Mucosa of stomach (tissue), 1 donor: Measurements from ENCODE around the gene TMEM117.
A peak's percentile ranks its signal among the peaks of the same experiment; 100 is the strongest.
"Not testable (repeated sequence)": the region's sequence is repeated elsewhere in the genome, so short reads cannot be mapped to it uniquely, and the experiment has no call there.

ENCODE experiments used
- H3K27me3 ChIP-seq: one replicate; pipeline ENCODE4 v1.7.0; 2013; ENCODE audit warnings: mild to moderate bottlenecking, low read length; ENCODE audit not compliant: control insufficient read depth, insufficient read depth
- H3K36me3 ChIP-seq: one replicate; pipeline ENCODE4 v1.7.0; 2013; ENCODE audit warnings: low read length; ENCODE audit not compliant: control insufficient read depth, insufficient read depth
- H3K4me1 ChIP-seq: one replicate; pipeline ENCODE4 v1.7.0; 2013; ENCODE audit warnings: mild to moderate bottlenecking, low read length; ENCODE audit not compliant: control insufficient read depth, insufficient read depth
- H3K4me3 ChIP-seq: one replicate; pipeline ENCODE4 v1.7.0; 2013; ENCODE audit warnings: low read length
- H3K9ac ChIP-seq: one replicate; pipeline ENCODE4 v1.7.0; 2013; ENCODE audit warnings: mild to moderate bottlenecking, low read length, moderate library complexity
- H3K9me3 ChIP-seq: one replicate; pipeline ENCODE4 v1.7.0; 2013; ENCODE audit warnings: mild to moderate bottlenecking, low read length, moderate library complexity; ENCODE audit not compliant: control insufficient read depth
- donor health status: Pancreatic carcinoma.

The TMEM117 gene

GRCh38 chr12:43815416-43815815 lies 20.5 kb upstream of the TMEM117 start:
- Histone ChIP-seq H3K4me3 (no peak overlapping the region), H3K36me3 (no peaks in the 10 kb centered on the region), H3K4me1 (no peaks in the 10 kb centered on the region), H3K9ac (no peak overlapping the region), H3K9me3 (no peaks in the 10 kb centered on the region), H3K27me3 (no peaks in the 10 kb centered on the region)

DNA sequence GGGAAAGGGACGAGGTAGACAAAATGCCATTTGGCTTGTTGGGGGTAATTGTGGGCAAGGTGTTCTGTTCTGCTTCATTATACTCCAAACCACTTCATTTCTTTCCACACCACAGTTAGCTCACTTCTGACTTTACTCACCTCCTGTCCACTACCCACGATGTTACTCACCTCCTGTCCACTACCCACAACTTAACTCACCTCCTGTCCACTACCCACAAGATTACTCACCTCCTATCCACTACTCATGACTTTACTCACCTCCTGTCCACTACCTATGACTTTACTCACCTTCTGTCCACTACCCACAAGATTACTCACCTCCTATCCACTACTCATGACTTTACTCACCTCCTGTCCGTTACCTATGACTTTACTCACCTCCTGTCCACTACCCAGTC lies 19.7 kb upstream of the TMEM117 start:
- H3K4me3 ChIP-seq, result no peak overlapping the region
- H3K4me1 ChIP-seq, result no peaks in the 10 kb centered on the region
- no peaks in the 10 kb centered on the region for H3K9me3 ChIP-seq
- no peaks in the 10 kb centered on the region for H3K27me3 ChIP-seq
- H3K36me3 ChIP-seq, result no peaks in the 10 kb centered on the region
- no peak overlapping the region for H3K9ac ChIP-seq

GRCh38 chr12:43824207-43824775 lies 11.6 kb upstream of the TMEM117 start:
- Histone ChIP-seq H3K36me3 (no peaks in the 10 kb centered on the region), H3K4me1 (no peaks in the 10 kb centered on the region), H3K27me3 (no peaks in the 10 kb centered on the region), H3K9me3 (no peaks in the 10 kb centered on the region), H3K4me3 (no peak overlapping the region), H3K9ac (no peak overlapping the region)

DNA sequence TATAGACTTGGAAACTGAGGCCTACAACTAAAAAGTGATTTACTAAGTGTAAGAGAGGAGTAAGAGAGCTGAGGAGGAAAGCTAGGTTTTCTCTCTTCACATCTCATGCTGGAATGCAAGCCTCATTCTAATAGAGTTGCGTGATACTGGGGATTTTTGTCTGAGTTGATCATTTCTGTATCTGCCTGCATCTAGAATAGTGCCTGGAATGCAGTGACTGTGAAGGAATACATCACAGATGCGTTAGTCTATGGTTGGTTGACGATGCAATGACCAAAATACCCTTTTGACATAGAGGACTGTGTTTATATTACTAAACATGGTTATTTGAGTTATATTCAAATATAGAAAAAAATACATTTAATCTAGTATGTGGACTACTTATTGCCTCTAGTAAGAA lies 9.2 kb upstream of the TMEM117 start:
- no peaks in the 10 kb centered on the region for H3K27me3 ChIP-seq
- no peak overlapping the region for H3K9ac ChIP-seq
- H3K9me3 ChIP-seq, result no peaks in the 10 kb centered on the region
- no peaks in the 10 kb centered on the region for H3K4me1 ChIP-seq
- H3K4me3 ChIP-seq, result no peak overlapping the region
- H3K36me3 ChIP-seq, result no peaks in the 10 kb centered on the region

GRCh38 chr12:43827093-43827492 lies 8.8 kb upstream of the TMEM117 start:
- no peak overlapping the region for H3K9ac ChIP-seq
- H3K4me3 ChIP-seq, result no peak overlapping the region
- H3K27me3 ChIP-seq, result no peaks in the 10 kb centered on the region
- no peaks in the 10 kb centered on the region for H3K9me3 ChIP-seq
- no peaks in the 10 kb centered on the region for H3K36me3 ChIP-seq
- no peaks in the 10 kb centered on the region for H3K4me1 ChIP-seq

GRCh38 chr12:43832463-43833168 lies 3.3 kb upstream of the TMEM117 start:
- Histone ChIP-seq H3K4me1 (peaks cover 13% of the 10 kb centered on the region), H3K4me3 (no peak overlapping the region), H3K36me3 (no peaks in the 10 kb centered on the region), H3K27me3 (no peaks in the 10 kb centered on the region), H3K9me3 (no peaks in the 10 kb centered on the region), H3K9ac (no peak overlapping the region)

DNA sequence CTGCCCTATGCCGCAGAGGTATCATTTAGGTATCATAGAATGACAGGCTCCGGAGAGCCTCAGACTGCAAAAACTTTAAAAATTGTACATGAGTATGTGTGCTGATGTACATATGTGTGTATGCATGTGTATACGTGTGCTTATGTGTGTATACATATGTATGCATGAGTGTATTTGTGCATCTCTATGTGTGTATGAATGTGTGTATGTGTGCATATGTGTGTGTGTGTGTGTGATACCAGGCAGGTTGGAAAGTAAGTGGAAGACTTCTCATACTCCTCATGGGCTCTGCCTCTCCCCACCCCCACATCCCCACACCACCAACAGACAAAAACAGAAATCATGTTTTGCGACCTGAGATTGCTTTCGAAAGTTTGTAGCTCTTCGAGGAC lies 621 bp upstream of the TMEM117 start:
- Histone ChIP-seq H3K4me1 (peaks cover 15% of the 10 kb centered on the region), H3K4me3 (peak overlapping the region; percentile 57), H3K36me3 (no peaks in the 10 kb centered on the region), H3K9ac (peak overlapping the region; percentile 90), H3K9me3 (no peaks in the 10 kb centered on the region), H3K27me3 (no peaks in the 10 kb centered on the region)

- Histone ChIP-seq H3K4me3 (peak overlapping the region; percentile 62), H3K9ac (peak overlapping the region; percentile 90), H3K27me3 (no peaks in the 10 kb centered on the region), H3K9me3 (no peaks in the 10 kb centered on the region), H3K36me3 (no peaks in the 10 kb centered on the region), H3K4me1 (peaks cover 15% of the 10 kb centered on the region)
Measured at GRCh38 chr12:43836475-43836989, 651 bp downstream of the TMEM117 start.

DNA sequence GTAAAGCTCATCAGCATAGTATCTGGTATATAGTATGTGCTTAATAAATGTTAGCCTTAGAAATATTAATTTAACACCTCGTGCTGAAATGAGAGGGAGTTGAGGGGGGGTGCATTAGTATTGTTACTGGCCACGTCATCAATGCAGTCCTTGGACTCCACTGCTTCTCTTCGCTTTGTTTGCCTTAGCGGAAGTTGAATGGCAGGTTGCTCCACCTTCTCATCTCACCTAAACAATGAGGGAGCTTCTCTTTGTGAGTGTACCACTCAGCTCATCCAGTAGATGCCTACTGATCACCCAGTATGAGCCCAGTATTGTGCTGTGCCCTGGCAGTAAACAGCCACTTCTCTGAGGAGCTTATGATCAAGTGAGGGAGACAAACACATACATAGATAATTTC lies 4.5 kb downstream of the TMEM117 start:
- H3K9me3 ChIP-seq, result no peaks in the 10 kb centered on the region
- no peaks in the 10 kb centered on the region for H3K36me3 ChIP-seq
- no peaks in the 10 kb centered on the region for H3K27me3 ChIP-seq
- no peak overlapping the region for H3K4me3 ChIP-seq
- peaks cover 10% of the 10 kb centered on the region for H3K4me1 ChIP-seq
- no peak overlapping the region for H3K9ac ChIP-seq

- Histone ChIP-seq H3K27me3 (no peaks in the 10 kb centered on the region), H3K4me3 (no peak overlapping the region), H3K4me1 (peaks cover 8% of the 10 kb centered on the region), H3K9me3 (no peaks in the 10 kb centered on the region), H3K9ac (no peak overlapping the region), H3K36me3 (no peaks in the 10 kb centered on the region)
Measured at GRCh38 chr12:43841253-43841652, 5.4 kb downstream of the TMEM117 start.

- H3K9me3 ChIP-seq, result no peaks in the 10 kb centered on the region
- H3K9ac ChIP-seq, result no peak overlapping the region
- H3K4me3 ChIP-seq, result no peak overlapping the region
- H3K27me3 ChIP-seq, result no peaks in the 10 kb centered on the region
- H3K4me1 ChIP-seq, result peaks cover 5% of the 10 kb centered on the region
- no peaks in the 10 kb centered on the region for H3K36me3 ChIP-seq
Measured at GRCh38 chr12:43842259-43842658, 6.4 kb downstream of the TMEM117 start.

- H3K27me3 ChIP-seq, H3K9ac ChIP-seq: not testable (repeated sequence)
Measured at GRCh38 chr12:43847425-43848225, 11.7 kb downstream of the TMEM117 start.

More at GRCh38 chr12:43847425-43848225, 11.7 kb downstream of the TMEM117 start:
- H3K4me1 ChIP-seq, H3K36me3 ChIP-seq, H3K4me3 ChIP-seq, H3K9me3 ChIP-seq: not testable (repeated sequence)
